ENCODE results near the gene BFSP1. TPM values are rescaled to one million over a fixed set of nuclear protein-coding genes. Genes with fewer than 3 reads are reported as not detected.

The BFSP1 gene
- total and polyA plus RNA-seq, 2 of the 8 experiments (the other 6 are each of a cell fraction or from before 2014, with no cell fraction given): 1.5 to 2.5 TPM

DNA sequence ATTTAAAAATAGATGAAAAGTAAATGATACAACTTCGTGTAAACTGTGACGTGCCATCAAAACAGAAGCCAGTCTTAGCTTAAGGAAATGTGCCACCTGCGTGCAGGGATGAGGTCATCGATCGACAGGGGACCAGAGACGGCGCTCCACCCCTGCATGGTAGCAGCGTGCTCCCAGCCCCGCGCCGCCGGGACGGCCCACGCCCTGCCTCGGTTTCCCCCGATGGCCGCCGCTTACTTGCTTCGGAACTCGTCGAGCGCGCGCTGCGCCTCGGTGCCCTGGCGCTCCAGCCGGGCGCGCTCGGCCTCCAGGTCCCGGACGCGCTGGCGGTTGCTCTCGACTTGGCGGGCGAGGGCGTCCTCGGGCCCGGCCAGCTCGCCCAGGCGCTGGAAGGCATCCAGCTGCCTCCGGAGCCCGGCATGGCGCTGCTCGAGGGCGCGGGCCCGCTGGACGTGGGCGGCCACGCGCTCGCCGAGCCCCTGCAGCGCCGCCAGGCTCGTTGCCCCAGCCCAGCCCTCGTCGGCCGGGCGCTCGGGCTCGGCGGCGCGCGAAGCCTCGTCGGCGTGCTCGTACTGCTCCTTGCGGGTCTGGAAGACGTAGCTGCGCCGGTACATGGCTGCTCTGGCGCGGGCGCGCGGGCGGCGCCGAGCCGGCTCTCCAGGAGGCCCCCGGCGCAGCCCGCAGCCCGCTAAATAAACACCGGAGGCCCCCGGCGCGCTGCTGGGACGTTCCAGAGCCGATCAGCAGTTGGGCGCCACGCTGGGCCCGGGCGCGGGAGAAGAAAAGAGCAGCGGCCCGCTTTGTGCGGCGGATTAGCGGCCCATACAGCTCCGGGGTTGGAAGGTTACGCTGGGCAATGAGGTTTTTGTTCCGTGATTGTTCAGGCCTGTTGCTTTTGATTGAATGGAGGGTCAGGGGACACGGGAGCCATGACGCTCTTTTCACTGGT is at the start of gene BFSP1 (continued):
- TF ChIP-seq CHD2 (IDR thresholded peaks at IDR 0.05; ENCODE audit: low read length) (no peak), JUN (IDR thresholded peaks at IDR 0.05; ENCODE audit: low read depth, low read length) (no peak), EZH2 (IDR thresholded peaks at IDR 0.05; ENCODE audit: low read depth, low read length, severe bottlenecking) (no peak), YY1 (IDR thresholded peaks at IDR 0.05; ENCODE audit: low read depth, low read length) (peak; percentile 37), TAF7 (optimal IDR thresholded peaks at IDR 0.05; ENCODE audit: borderline replicate concordance, low read depth, low read length) (peak; percentile 64), EP300 (IDR thresholded peaks at IDR 0.05; ENCODE audit: borderline replicate concordance in 1 of 2, low read depth in 2 of 2, low read length in 2 of 2) (no peak), POLR2AphosphoS5 (IDR thresholded peaks at IDR 0.05; ENCODE audit: low read depth, low read length) (peak; percentile 60), NRF1 (IDR thresholded peaks at IDR 0.05; ENCODE audit: low read depth, low read length) (no peak), BRCA1 (IDR thresholded peaks at IDR 0.05; ENCODE audit: low read depth, low read length) (no peak), CHD1 (IDR thresholded peaks at IDR 0.05; ENCODE audit: low read depth, low read length) (no peak), CBX5 (IDR thresholded peaks at IDR 0.05; ENCODE audit: low read depth, low read length) (no peak), KDM4A (IDR thresholded peaks at IDR 0.05; ENCODE audit: low read depth, low read length, severe bottlenecking) (peak; percentile 27), EGR1 (IDR thresholded peaks at IDR 0.05; ENCODE audit: borderline replicate concordance, low read depth, low read length) (no peak; the same call in 1 of the 2 replicates), FOSL1 (IDR thresholded peaks at IDR 0.05; ENCODE audit: insufficient read depth, low read depth, low read length) (no peak), RAD21 (IDR thresholded peaks at IDR 0.05 in 1 of 2, conservative IDR thresholded peaks at IDR 0.05 in 1 of 2; ENCODE audit: low read depth in 2 of 2, low read length in 2 of 2) (no peak), CEBPB (IDR thresholded peaks at IDR 0.05; ENCODE audit: low read depth, low read length) (no peak), SIRT6 (IDR thresholded peaks at IDR 0.05; ENCODE audit: low read length) (no peak), TEAD4 (IDR thresholded peaks at IDR 0.05; ENCODE audit: low read depth, low read length) (no peak; the same call in 1 of the 2 replicates), CTBP2 (IDR thresholded peaks at IDR 0.05; ENCODE audit: borderline replicate concordance, insufficient read depth, insufficient read length, low read length) (no peak)
- TF ChIP-seq, protein P1, sequence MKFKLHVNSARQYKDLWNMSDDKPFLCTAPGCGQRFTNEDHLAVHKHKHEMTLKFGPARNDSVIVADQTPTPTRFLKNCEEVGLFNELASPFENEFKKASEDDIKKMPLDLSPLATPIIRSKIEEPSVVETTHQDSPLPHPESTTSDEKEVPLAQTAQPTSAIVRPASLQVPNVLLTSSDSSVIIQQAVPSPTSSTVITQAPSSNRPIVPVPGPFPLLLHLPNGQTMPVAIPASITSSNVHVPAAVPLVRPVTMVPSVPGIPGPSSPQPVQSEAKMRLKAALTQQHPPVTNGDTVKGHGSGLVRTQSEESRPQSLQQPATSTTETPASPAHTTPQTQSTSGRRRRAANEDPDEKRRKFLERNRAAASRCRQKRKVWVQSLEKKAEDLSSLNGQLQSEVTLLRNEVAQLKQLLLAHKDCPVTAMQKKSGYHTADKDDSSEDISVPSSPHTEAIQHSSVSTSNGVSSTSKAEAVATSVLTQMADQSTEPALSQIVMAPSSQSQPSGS (IDR thresholded peaks at IDR 0.05; ENCODE audit: low read length): peak; percentile 62; the same call in 1 of the 2 replicates
- TF ChIP-seq, protein P2, sequence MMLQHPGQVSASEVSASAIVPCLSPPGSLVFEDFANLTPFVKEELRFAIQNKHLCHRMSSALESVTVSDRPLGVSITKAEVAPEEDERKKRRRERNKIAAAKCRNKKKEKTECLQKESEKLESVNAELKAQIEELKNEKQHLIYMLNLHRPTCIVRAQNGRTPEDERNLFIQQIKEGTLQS (IDR thresholded peaks at IDR 0.05; ENCODE audit: insufficient read depth, low read depth, low read length): no peak
